ENCODE results near the gene RBPMS2.

The RBPMS2 gene

DNA sequence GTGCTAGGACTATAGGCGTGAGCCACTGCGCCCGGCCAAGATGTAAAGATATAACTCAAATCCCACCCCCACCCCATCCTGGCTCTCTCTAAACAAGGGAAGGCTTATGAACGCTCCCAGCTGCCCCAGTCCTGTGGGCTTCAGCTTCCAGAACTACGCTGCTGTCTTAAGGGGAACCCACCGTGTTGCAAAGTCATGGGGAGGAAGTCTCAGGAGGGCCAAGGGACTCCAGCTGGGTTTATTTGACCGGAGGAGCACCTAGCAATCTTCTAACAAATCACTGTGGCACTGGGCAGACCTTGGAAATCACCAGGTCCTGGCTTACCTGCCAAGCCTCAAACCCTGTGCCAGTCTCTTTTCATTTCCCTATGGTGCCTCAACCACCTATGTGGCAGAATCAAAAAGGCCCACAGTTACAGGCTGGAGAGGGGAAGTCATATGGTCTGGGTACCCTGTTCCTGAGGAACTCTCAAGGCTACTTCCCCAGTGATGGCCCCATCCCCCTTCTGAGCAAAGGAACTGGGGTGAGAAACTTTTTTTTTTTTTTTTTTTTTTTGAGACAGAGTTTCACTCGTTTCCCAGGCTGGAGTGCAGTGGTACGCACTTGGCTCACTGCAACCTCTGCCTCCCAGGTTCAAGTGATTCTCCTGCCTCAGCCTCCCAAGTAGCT lies 83.4 kb downstream of the RBPMS2 start:
- DNase-seq (ENCODE audit: low spot score) = no peak

DNA sequence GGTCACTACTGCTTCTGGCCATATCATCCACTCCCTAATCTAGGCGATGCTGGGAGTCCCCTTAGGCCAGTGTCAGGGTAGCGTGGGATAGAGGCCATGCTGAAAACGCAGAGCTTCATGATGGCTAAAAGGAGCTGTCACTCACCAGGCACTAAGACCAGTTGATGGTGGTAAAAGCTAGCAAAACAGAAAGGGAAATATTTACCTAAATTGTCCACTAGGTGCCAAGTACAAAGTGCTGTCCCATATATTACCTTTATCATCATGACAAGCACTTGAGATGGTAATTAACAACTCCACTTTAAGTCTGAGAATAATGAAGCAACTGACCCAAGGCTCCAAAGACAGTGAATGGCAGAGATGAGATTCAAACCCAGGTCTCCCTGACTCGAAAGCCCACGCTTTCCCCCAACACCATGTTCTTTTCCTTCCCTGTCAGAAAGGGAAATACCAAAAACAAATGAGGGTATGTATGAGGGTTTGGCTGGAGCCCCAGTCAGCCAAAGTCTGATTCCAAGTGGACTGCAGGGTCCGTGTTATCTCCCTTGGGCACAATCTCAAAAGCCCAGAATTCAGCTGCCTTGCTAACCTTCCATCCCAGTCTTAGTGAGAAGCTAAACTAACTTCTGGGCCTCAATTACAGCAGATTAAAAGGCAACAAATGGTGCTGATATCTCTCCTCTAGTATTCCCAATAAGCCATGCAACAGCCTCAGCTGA lies 84.7 kb downstream of the RBPMS2 start:
- no peak for DNase-seq (ENCODE audit: low spot score)

DNA sequence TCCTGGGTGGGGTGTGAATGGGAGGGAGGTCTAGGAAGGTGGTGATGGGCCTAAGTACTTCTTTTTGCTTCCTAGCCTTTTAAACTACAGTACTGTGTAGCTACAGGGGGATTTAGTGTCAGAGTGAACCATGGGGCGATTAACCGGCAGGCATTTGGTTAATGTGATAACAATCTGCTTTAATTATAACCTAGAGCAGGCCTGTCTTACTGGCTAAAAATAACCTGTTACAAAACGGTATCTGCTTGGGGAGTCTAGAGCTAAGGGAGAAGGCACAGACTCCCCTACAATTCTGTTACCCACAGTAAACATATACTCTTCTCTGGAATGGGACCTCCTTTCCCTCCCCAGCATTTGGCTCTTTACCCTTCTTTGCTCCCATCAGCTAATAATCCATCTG lies 85.4 kb downstream of the RBPMS2 start:
- DNase-seq (ENCODE audit: low spot score) = no peak
